LNCaP clone FGC (cell line): Measurements from ENCODE around the gene PIGH.

ENCODE experiments used
- DNase-seq: peaks from one replicate; pipeline ENCODE4 v3.0.0-alpha.2; 2011; ENCODE audit warnings: low read depth
- H3K4me3 ChIP-seq: 2 replicates; pipeline ENCODE4 v1.5.1; 2011; ENCODE audit warnings: mild to moderate bottlenecking, low read depth, low read length, control low read depth
- TF ChIP-seq, protein P1 (sequence below): IDR thresholded peaks from 2 replicates; pipeline ENCODE4 v1.5.1; 2012; ENCODE audit warnings: mild to moderate bottlenecking; ENCODE audit not compliant: control insufficient read depth, insufficient read depth; ENCODE audit errors: extremely low read depth

The PIGH gene

DNA sequence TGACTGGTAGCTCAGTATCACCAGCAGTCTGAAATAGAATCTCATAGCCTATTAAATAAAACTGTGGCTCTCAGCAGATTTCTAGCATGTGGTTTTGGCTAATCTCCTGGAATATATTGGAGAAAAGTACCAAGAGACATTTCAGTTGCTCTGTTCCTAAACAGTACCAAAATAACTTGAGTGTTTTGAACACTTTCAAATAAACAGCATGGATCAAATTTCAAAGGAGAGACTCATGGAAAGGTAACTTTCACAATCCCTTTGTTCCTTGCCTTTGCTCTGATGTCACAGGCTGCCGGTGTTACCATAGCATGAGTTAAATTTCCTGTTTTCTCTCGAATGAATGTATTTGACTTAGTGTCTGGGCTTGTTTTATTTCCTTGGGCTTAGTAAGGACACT is 23.0 kb upstream of the PIGH start:
- TF ChIP-seq, protein P1, sequence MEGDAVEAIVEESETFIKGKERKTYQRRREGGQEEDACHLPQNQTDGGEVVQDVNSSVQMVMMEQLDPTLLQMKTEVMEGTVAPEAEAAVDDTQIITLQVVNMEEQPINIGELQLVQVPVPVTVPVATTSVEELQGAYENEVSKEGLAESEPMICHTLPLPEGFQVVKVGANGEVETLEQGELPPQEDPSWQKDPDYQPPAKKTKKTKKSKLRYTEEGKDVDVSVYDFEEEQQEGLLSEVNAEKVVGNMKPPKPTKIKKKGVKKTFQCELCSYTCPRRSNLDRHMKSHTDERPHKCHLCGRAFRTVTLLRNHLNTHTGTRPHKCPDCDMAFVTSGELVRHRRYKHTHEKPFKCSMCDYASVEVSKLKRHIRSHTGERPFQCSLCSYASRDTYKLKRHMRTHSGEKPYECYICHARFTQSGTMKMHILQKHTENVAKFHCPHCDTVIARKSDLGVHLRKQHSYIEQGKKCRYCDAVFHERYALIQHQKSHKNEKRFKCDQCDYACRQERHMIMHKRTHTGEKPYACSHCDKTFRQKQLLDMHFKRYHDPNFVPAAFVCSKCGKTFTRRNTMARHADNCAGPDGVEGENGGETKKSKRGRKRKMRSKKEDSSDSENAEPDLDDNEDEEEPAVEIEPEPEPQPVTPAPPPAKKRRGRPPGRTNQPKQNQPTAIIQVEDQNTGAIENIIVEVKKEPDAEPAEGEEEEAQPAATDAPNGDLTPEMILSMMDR: no peak
- no peak for DNase-seq
- H3K4me3 ChIP-seq: no peak overlapping the region

DNA sequence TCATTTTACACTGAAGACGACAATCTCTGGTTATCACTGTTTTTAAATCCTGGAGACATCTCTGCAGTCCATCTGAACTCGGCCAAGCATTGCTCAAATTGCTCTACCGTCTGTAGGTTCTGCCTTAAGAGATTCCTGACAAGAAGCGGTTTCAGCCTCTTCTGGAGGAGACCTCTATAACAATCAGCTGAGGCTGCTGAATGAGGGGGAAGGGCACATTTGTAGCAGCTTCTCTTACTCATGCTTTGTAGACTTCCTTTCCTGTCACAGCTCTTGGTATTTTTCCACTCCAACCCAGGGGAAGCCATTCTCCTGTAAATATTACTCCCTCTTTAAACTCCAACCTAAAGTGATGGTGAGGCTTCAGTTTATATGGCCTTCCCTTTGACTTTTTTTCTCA is 22.6 kb upstream of the PIGH start:
- H3K4me3 ChIP-seq: no peak overlapping the region
- DNase-seq: no peak
- TF ChIP-seq, protein P1: no peak

DNA sequence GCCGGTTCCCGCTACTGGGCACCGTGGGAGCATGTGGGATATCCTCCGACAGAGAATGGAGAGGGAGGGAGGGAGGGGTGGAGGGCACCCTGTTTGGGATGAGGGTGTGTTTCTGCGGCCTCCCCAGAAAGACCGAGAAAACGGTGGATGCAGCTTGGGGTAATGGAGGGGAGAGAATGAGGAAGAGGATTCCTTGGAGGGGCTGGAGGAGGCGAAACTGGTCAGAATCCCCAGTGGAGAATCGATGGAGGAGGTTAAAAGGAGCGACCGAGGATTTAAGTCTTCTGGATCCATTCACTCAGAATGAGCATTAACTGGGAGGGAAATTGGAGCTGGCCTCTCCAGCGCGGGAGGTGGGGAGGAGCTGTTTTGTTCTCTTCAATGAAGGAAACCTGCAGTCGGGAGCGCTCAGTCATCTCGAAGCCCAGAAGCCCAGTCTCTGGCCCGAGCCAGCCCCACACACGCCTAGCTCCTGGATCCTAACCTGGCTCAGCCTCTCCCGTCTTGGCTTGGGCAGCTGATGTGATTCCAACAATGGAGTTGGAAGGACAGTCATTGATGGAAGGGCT is 20.2 kb upstream of the PIGH start:
- TF ChIP-seq, protein P1: no peak
- H3K4me3 ChIP-seq: peak overlapping the region; percentile 86
- DNase-seq: no peak

DNA sequence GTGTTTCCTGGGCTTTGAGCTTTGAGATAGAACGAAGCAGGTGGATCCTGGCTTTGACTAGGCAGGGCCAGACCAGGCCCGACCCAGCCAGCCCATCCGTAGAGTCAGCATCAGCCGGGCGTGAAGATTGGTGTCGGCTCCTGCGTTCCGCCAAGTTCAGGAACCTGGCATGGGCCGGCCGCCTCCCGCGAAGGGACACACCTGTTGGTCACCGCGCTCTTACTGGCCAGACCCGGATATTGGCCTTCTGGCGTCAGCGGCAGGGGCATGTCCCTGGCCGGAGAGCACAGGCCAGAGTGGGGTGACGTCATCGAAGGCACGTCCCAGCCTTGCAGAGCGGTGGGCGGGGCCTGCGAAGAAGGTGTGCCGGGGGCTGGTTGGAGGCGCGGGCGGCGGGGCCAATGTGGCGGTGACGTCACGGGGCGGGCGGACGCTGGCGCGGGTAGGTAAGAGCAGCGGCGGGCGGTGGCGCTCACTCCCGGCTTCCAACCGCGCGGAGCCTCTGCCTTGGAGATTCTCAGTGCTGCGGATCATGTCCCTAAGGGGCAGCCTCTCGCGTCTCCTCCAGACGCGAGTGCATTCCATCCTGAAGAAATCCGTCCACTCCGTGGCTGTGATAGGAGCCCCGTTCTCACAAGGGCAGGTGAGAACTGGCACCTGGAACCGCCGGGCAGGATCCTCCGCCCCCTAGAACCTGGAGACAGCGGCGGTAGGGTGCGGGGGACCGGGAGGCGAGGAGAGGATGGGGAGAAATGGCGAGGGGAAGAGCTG is 19.6 kb upstream of the PIGH start, which contains the start of gene ARG2:
ARG2 (plus strand) TSS at position 475 of the 771 bp plus-strand sequence; CDS start at position 533, 58 bp downstream.
- TF ChIP-seq, protein P1: peak; percentile 35
- peak within 1 kb of the TSS; percentile 86 for H3K4me3 ChIP-seq

DNA sequence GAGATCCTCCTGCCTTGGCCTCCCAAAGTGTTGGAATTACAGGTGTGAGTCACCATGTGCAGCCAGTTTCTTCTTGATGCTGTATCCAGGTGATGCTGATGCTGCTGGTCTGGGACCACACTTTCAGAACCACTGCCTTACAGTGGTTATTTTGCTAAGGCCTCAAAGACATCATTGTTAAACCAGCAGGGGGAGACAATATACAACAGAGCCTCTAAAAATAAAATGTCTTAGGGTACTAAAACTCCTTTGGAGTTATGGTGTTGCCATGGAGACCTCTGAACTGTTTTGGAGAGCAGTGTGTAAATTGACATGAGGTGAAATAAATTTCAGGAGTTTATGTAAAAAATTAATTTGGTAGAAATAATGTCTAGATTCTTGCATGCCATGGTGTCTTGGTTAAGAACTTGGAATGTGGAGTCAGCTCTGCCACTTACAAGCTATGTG is 18.6 kb upstream of the PIGH start:
- no peak overlapping the region; the same call in 1 of the 2 replicates for H3K4me3 ChIP-seq
- TF ChIP-seq, protein P1: peak; percentile 58
- DNase-seq: peak; percentile 27

More for the DNA sequence above, 19.6 kb upstream of the PIGH start, which contains the start of gene ARG2:
- peak; percentile 98 for DNase-seq

DNA sequence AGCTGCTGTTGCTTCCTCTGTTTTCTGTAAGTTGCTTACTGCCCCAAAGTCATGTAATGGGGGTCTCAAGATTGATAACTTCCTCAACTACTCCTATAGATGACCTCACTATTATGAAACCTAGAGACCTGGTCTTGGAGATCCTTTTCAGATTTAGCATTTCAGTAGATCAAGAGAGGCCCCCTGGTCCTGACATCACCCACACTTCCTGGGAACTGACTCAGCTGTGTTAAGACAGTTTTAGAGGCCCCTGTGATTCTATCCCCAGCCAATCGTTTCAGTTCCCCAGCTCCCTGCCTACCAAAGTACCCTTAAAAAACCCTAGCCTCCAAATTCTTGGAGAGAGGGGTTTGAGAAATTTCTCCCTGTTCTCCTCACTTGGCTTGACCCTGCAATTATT is 10.4 kb upstream of the PIGH start:
- no peak overlapping the region for H3K4me3 ChIP-seq
- no peak for DNase-seq
- TF ChIP-seq, protein P1: no peak
